HEK293 (cell line): ENCODE data around the gene ZP3.
"Not testable (repeated sequence)": the region's sequence is repeated elsewhere in the genome, so short reads cannot be mapped to it uniquely, and the experiment has no call there.

Source experiments
- CTCF ChIA-PET: fragments of 350-600 bp; formaldehyde crosslinking; extraction: SDS; loops from one replicate; lab custom pipeline; 2021; ENCODE audit warnings: antibody characterized with exemption; lab: Yijun Ruan, JAX
- POLR2A ChIA-PET: fragments of 300-600 bp; formaldehyde crosslinking; extraction: SDS; loops from one replicate; lab custom pipeline; 2020; ENCODE audit warnings: antibody characterized with exemption, inconsistent platforms; lab: Yijun Ruan, JAX
- H3K27ac ChIP-seq: fragments of 200-500 bp; sonication (Bioruptor generic); 2 replicates; pipeline ENCODE4 v1.5.1; 2014; ENCODE audit warnings: low read depth, low read length, control low read depth, inconsistent platforms; ENCODE audit errors: extremely low read depth
- H3K36me3 ChIP-seq, 2 experiments: fragments of 200-500 bp in 1 of 2; sonication (Bioruptor generic) in 1 of 2; 1 replicate in 1 of 2; 2 replicates in 1 of 2; pipeline ENCODE4 v1.5.1; 2014 to 2017; ENCODE audit warnings: inconsistent platforms in 2 of 2, low read length in 2 of 2; ENCODE audit not compliant: control insufficient read depth in 2 of 2, insufficient read depth in 1 of 2
- H3K4me1 ChIP-seq: fragments of 200-500 bp; sonication (Bioruptor generic); 2 replicates; pipeline ENCODE4 v1.5.1; 2014; ENCODE audit warnings: mild to moderate bottlenecking, low read length, inconsistent platforms; ENCODE audit not compliant: control insufficient read depth, insufficient read depth
- H3K4me3 ChIP-seq: 2 replicates; pipeline ENCODE4 v1.5.1; 2011; ENCODE audit warnings: low read depth, mild to moderate bottlenecking, control low read depth, low read length, moderate library complexity
- H3K9me3 ChIP-seq: fragments of 200-500 bp; sonication (Bioruptor generic); 2 replicates; pipeline ENCODE4 v1.5.1; 2014; ENCODE audit warnings: low read depth, low read length, inconsistent platforms; ENCODE audit not compliant: control insufficient read depth, insufficient read depth

ZP3 gene

GRCh38 chr7:76457017-76457416 is 32.3 kb downstream of the ZP3 start:
- not testable (repeated sequence) for H3K27ac ChIP-seq
- POLR2A ChIA-PET = interaction anchor here (0.6 kb wide), 1 partner anchor 875 kb away, joined by 3 read pairs; no protein-coding TSS in a partner anchor

GRCh38 chr7:76458504-76458903 is 33.8 kb downstream of the ZP3 start:
- H3K4me1 ChIP-seq, H3K4me3 ChIP-seq, POLR2A ChIA-PET, H3K36me3 ChIP-seq, CTCF ChIA-PET, H3K27ac ChIP-seq, H3K9me3 ChIP-seq: not testable (repeated sequence)

More at GRCh38 chr7:76457017-76457416, 32.3 kb downstream of the ZP3 start:
- H3K4me1 ChIP-seq, H3K36me3 ChIP-seq, CTCF ChIA-PET, H3K9me3 ChIP-seq, H3K4me3 ChIP-seq: not testable (repeated sequence)

DNA sequence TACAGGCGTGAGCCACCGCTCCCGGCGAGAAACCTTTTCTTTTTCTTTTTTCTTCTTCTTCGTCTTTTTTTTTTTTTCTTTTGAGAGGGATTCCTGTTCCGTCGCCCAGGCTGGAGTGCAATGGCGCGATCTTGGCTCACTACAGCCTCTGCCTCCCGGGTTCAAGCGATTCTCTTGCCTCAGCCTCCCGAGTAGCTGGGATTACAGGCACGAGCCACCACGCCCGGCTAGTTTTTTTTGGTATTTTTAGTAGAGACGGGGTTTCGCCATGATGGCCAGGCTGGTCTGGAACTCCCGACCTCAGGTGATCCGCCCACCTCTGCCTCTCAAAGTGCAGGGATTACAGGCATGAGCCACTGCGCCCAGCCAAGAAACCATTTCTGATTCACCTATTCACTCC is 36.0 kb downstream of the ZP3 start:
- POLR2A ChIA-PET = not testable (repeated sequence)

GRCh38 chr7:76461464-76462101 is 36.8 kb downstream of the ZP3 start, which contains the start of gene DTX2:
TSS of gene DTX2 (plus strand) at chr7:76461709. CDS start at chr7:76480510, 18,801 bp downstream.
- H3K4me1 ChIP-seq, CTCF ChIA-PET, H3K9me3 ChIP-seq: not testable (repeated sequence)

More for the DNA sequence above, 36.0 kb downstream of the ZP3 start:
- H3K36me3 ChIP-seq, CTCF ChIA-PET, H3K27ac ChIP-seq, H3K4me1 ChIP-seq, H3K4me3 ChIP-seq, H3K9me3 ChIP-seq: not testable (repeated sequence)

DNA sequence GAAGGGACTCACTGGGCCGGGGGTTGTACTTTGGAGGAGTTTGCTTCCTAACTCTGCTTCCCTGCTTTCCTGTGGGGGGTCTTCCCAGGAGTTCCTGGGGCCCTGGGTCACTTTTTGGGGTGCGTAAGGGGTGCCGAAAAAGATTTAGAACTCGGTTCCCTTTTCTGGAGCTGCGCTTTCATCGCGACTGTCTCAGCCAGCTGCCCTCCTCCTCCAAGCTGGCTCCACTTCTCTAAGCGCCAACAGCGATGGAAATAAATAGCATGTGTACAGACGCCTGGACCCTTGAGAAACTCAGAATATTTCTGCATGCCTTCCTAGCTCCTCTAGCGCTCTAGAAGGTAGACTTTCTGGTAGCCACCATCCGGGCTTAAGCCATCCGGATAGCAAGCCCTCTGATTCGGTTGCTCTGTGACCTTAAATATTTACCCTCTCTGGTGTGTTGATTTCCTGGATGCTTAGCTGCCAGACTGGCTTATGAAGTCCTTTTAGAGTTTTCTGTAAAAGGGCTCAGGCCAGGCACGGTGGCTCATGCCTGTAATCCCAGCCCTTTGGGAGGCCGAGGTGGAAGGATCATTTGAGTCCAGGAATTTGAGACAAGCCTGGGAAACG is 37.6 kb downstream of the ZP3 start:
- H3K36me3 ChIP-seq, H3K4me3 ChIP-seq, H3K9me3 ChIP-seq, POLR2A ChIA-PET, H3K27ac ChIP-seq, H3K4me1 ChIP-seq, CTCF ChIA-PET: not testable (repeated sequence)

More at GRCh38 chr7:76461464-76462101, 36.8 kb downstream of the ZP3 start, which contains the start of gene DTX2:
- POLR2A ChIA-PET, H3K36me3 ChIP-seq, H3K27ac ChIP-seq: not testable (repeated sequence)
- peak within 1 kb of the TSS; percentile 53 for H3K4me3 ChIP-seq

GRCh38 chr7:76464959-76465358 is 40.2 kb downstream of the ZP3 start:
- H3K4me1 ChIP-seq, H3K4me3 ChIP-seq, CTCF ChIA-PET, H3K27ac ChIP-seq, H3K9me3 ChIP-seq, POLR2A ChIA-PET, H3K36me3 ChIP-seq: not testable (repeated sequence)

DNA sequence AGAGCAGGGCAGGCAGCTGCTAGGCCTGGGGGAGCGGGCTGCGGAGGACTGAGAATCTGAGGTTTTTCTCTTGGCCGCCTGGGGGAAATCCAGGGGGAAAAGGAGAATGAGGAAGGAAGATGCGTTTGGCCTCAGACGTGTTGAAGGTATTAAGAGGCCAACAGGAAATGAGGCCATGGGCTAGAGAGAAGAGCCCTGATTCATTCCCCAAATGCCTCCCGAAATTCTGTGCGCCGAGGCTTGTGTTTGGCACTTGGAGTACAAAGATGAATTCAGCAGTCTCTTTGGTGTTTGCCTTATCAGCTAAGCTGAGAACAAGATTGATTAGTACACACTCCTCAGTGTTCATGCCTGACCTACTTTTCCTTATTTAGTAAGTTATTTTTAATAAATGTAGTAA is 41.2 kb downstream of the ZP3 start:
- CTCF ChIA-PET, H3K4me3 ChIP-seq, H3K4me1 ChIP-seq, H3K27ac ChIP-seq, H3K36me3 ChIP-seq, POLR2A ChIA-PET, H3K9me3 ChIP-seq: not testable (repeated sequence)

- H3K27ac ChIP-seq, H3K4me1 ChIP-seq, H3K9me3 ChIP-seq, H3K36me3 ChIP-seq, H3K4me3 ChIP-seq, CTCF ChIA-PET, POLR2A ChIA-PET: not testable (repeated sequence)
Measured at GRCh38 chr7:76467743-76468404, 43.1 kb downstream of the ZP3 start.

GRCh38 chr7:76471556-76472221 is 46.9 kb downstream of the ZP3 start:
- POLR2A ChIA-PET, H3K27ac ChIP-seq, H3K9me3 ChIP-seq, H3K4me3 ChIP-seq, H3K36me3 ChIP-seq, CTCF ChIA-PET, H3K4me1 ChIP-seq: not testable (repeated sequence)

DNA sequence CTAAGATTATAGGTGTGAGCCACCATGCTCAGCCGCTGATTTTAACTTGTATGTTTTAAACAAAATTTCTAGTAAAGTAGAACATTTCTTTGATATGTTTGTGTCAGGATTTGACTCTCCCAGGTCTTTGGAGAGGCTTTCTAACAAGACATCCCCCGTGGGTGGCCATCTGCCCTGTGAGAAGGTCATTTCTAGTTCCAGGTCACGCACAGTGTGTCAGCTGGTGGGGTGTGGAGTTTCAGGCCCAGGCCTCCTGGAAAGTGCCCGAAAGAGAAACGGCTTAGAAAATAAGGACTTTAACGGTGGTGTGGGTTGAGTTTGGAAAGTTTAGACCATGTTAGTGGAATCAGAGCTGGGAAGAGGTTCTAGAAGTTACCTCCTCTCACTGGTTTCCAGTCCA is 48.3 kb downstream of the ZP3 start:
- CTCF ChIA-PET, H3K4me3 ChIP-seq, POLR2A ChIA-PET: not testable (repeated sequence)

More for the DNA sequence above, 48.3 kb downstream of the ZP3 start:
- not testable (repeated sequence) for H3K9me3 ChIP-seq, H3K4me1 ChIP-seq, H3K27ac ChIP-seq, H3K36me3 ChIP-seq
